GM23248 (cell line): ENCODE results near the gene C1R. TPM values are rescaled to one million over a fixed set of nuclear protein-coding genes. Genes with fewer than 3 reads are reported as not detected.
A peak's percentile ranks its signal among the peaks of the same experiment; 100 is the strongest.

ENCODE experiments used
- DNase-seq: peaks from one replicate; pipeline ENCODE4 v3.0.0-alpha.2; 2015
- H2AFZ ChIP-seq: fragments of 200-600 bp; sonication (generic); 2 replicates; pipeline ENCODE4 v1.6.1; 2016; ENCODE audit warnings: antibody characterized with exemption
- H3F3A ChIP-seq: fragments of 200-600 bp; sonication (generic); 2 replicates; pipeline ENCODE4 v1.6.1; 2016; ENCODE audit warnings: mild to moderate bottlenecking, antibody characterized with exemption, mixed run types; ENCODE audit not compliant: insufficient read depth
- H3K27ac ChIP-seq: fragments of 200-600 bp; sonication (generic); 2 replicates; pipeline ENCODE4 v1.5.1; 2016; ENCODE audit warnings: mild to moderate bottlenecking
- H3K27me3 ChIP-seq: fragments of 200-600 bp; sonication (generic); replicated peaks from 2 replicates; pipeline ENCODE4 v1.6.1; 2016; ENCODE audit warnings: mild to moderate bottlenecking; ENCODE audit not compliant: insufficient read depth
- H3K36me3 ChIP-seq: fragments of 200-600 bp; sonication (generic); 2 replicates; pipeline ENCODE4 v1.6.1; 2016; ENCODE audit warnings: low read depth, mild to moderate bottlenecking
- H3K4me1 ChIP-seq: fragments of 200-600 bp; sonication (generic); 2 replicates; pipeline ENCODE4 v1.6.1; 2016; ENCODE audit warnings: mild to moderate bottlenecking; ENCODE audit not compliant: insufficient read depth
- H3K4me2 ChIP-seq: fragments of 200-600 bp; sonication (generic); one replicate; pipeline ENCODE4 v1.6.1; 2016; ENCODE audit warnings: mild to moderate bottlenecking; ENCODE audit not compliant: unreplicated experiment
- H3K4me3 ChIP-seq: fragments of 200-600 bp; sonication (generic); 2 replicates; pipeline ENCODE4 v1.5.1; 2016; ENCODE audit warnings: mild to moderate bottlenecking
- H3K79me2 ChIP-seq: fragments of 200-600 bp; sonication (generic); 2 replicates; pipeline ENCODE4 v1.6.1; 2016; ENCODE audit warnings: mild to moderate bottlenecking; ENCODE audit not compliant: insufficient read depth
- H3K9ac ChIP-seq: fragments of 200-600 bp; sonication (generic); 2 replicates; pipeline ENCODE4 v1.6.1; 2016; ENCODE audit warnings: mild to moderate bottlenecking
- H3K9me2 ChIP-seq: fragments of 200-600 bp; sonication (generic); 2 replicates; pipeline ENCODE4 v1.6.1; 2016; ENCODE audit warnings: mixed run types, mild to moderate bottlenecking, moderate library complexity; ENCODE audit not compliant: insufficient read depth
- H3K9me3 ChIP-seq: fragments of 200-600 bp; sonication (generic); one replicate; pipeline ENCODE4 v1.6.1; 2017; ENCODE audit warnings: low read depth
- H4K20me1 ChIP-seq: fragments of 200-600 bp; sonication (generic); 2 replicates; pipeline ENCODE4 v1.6.0; 2016; ENCODE audit not compliant: insufficient read depth
- EZH2 ChIP-seq: fragments of 200-600 bp; sonication (generic); IDR thresholded peaks from 2 replicates; pipeline ENCODE4 v1.6.1; 2018; ENCODE audit warnings: antibody characterized with exemption, mild to moderate bottlenecking; ENCODE audit not compliant: insufficient read depth, poor library complexity, severe bottlenecking
- EZH2phosphoT487 ChIP-seq: fragments of 200-600 bp; sonication (generic); IDR thresholded peaks from 2 replicates; pipeline ENCODE4 v1.6.1; 2018; ENCODE audit warnings: antibody characterized with exemption, moderate library complexity, mild to moderate bottlenecking, low read depth; ENCODE audit not compliant: insufficient read depth
- WGBS, 2 experiments: methylation state at CpG; one replicate each; pipeline ENCODE4 v1.1.6; 2015 to 2017; ENCODE audit warnings: low lambda C conversion rate in 2 of 2, low coverage in 1 of 2; ENCODE audit errors: missing lambda C conversion rate in 2 of 2; 5-methylcytosine and 5-hydroxymethylcytosine counted together
- in situ Hi-C: fragments of 300-500 bp; cut with MboI; formaldehyde crosslinking; loops from 2 replicates; pipeline ENCODE4 v1.15.0; 2020
- polyA plus RNA-seq: library from polyadenylated mRNA; unstranded; fragments of >200 nt; fragmentation: Nextera tagmentation; extraction: Ambion mirVana; gene quantifications from 2 replicates; pipeline ENCODE4 v1.2.1, GENCODE V29; 2016
- total RNA-seq: library from RNA; depleted of rRNA; stranded (reverse); fragments of >200 nt; shearing (Covaris generic); gene quantifications from 2 replicates; pipeline ENCODE4 v1.2.3, GENCODE V29; 2014

The C1R gene
- total and polyA plus RNA-seq, 2 experiments from 2014 or later: 51.1 to 75.0 TPM

DNA sequence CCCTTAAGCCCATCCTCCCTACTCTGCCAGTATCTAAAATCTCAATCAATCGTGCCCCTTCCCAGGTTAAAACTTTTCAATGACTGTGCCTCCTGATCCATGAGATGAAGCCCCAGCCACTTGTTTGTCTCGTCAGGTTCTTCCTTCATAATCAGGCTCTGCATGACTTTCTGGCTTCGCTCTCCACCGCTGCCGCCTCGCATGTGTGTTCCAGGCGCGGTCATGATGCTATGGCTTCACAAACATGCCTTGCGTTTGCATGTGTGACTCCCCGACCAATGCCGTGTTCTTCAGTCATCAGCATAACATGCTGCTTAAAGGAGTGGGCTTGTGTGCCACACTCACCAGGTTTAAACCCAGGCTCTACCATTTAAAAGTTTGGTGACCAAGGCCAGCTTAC, 21.8 kb upstream of the C1R start:
- H3K9me2 ChIP-seq: no peaks in the 10 kb centered on the region
- no peaks in the 10 kb centered on the region; the same call in 1 of the 2 replicates for H3K36me3 ChIP-seq
- no peak overlapping the region for H3K9ac ChIP-seq
- H3K27ac ChIP-seq: no peak overlapping the region
- in situ Hi-C loops: loop anchor here (10.0 kb wide), 1 partner anchor 169 kb away; the partner anchor contains the start of genes C12orf57 and RNU7-1
- 79 to 82% methylated on average over 11 of the region's 11 CpGs for WGBS, 2 experiments
- TF ChIP-seq EZH2 (no peak), EZH2phosphoT487 (no peak)
- no peaks in the 10 kb centered on the region for H4K20me1 ChIP-seq
- no peaks in the 10 kb centered on the region for H3F3A ChIP-seq
- no peak overlapping the region for H3K4me2 ChIP-seq
- H2AFZ ChIP-seq: no peak overlapping the region
- no peak overlapping the region for H3K4me3 ChIP-seq
- H3K79me2 ChIP-seq: peaks cover 9% of the 10 kb centered on the region; the same call in 1 of the 2 replicates
- H3K27me3 ChIP-seq: no peaks in the 10 kb centered on the region
- DNase-seq: no peak
- no peaks in the 10 kb centered on the region for H3K9me3 ChIP-seq
- peaks cover 4% of the 10 kb centered on the region for H3K4me1 ChIP-seq

GRCh38 chr12:7113389-7113871, 21.2 kb upstream of the C1R start:
- in situ Hi-C loops: loop anchor here (10.0 kb wide), 1 partner anchor 169 kb away; the partner anchor contains the start of genes C12orf57 and RNU7-1

GRCh38 chr12:7112041-7112440, 19.8 kb upstream of the C1R start:
- Histone ChIP-seq H3K9me2 (no peaks in the 10 kb centered on the region), H3K9me3 (no peaks in the 10 kb centered on the region), H3K4me1 (peaks cover 6% of the 10 kb centered on the region), H4K20me1 (no peaks in the 10 kb centered on the region), H3K27ac (no peak overlapping the region), H3K79me2 (peaks cover 20% of the 10 kb centered on the region), H3K36me3 (no peaks in the 10 kb centered on the region; the same call in 1 of the 2 replicates), H2AFZ (no peak overlapping the region), H3K27me3 (no peaks in the 10 kb centered on the region), H3K4me3 (no peak overlapping the region), H3K4me2 (no peak overlapping the region), H3F3A (no peaks in the 10 kb centered on the region), H3K9ac (no peak overlapping the region)
- in situ Hi-C loops: loop anchor here (10.0 kb wide), 1 partner anchor 167 kb away; the partner anchor contains the start of genes C12orf57 and RNU7-1
- no peak for DNase-seq
- 79 to 80% methylated on average over 4 of the region's 4 CpGs for WGBS, 2 experiments
- TF ChIP-seq EZH2phosphoT487 (no peak), EZH2 (no peak)

More at GRCh38 chr12:7113389-7113871, 21.2 kb upstream of the C1R start:
- Histone ChIP-seq H3F3A (no peaks in the 10 kb centered on the region), H3K27me3 (no peaks in the 10 kb centered on the region), H4K20me1 (no peaks in the 10 kb centered on the region), H3K9me2 (no peaks in the 10 kb centered on the region), H3K36me3 (no peaks in the 10 kb centered on the region; the same call in 1 of the 2 replicates), H2AFZ (no peak overlapping the region), H3K9me3 (no peaks in the 10 kb centered on the region), H3K9ac (no peak overlapping the region), H3K4me2 (peak overlapping the region; percentile 18), H3K4me3 (no peak overlapping the region), H3K4me1 (peaks cover 4% of the 10 kb centered on the region), H3K27ac (no peak overlapping the region), H3K79me2 (peaks cover 12% of the 10 kb centered on the region)
- 15 to 22% methylated on average over 5 of the region's 5 CpGs for WGBS, 2 experiments
- no peak for TF ChIP-seq EZH2
- no peak for TF ChIP-seq EZH2phosphoT487
- DNase-seq: peak; percentile 57

GRCh38 chr12:7110661-7111060, 18.4 kb upstream of the C1R start:
- H3K79me2 ChIP-seq: peaks cover 34% of the 10 kb centered on the region
- peaks cover 11% of the 10 kb centered on the region for H3K4me1 ChIP-seq
- no peak for DNase-seq
- H3K9me2 ChIP-seq: no peaks in the 10 kb centered on the region
- no peak overlapping the region for H2AFZ ChIP-seq
- H4K20me1 ChIP-seq: no peaks in the 10 kb centered on the region
- H3K9me3 ChIP-seq: no peaks in the 10 kb centered on the region
- no peak overlapping the region for H3K9ac ChIP-seq
- WGBS, 2 experiments: 80 to 84% methylated on average over 5 of the region's 5 CpGs
- H3K27ac ChIP-seq: no peak overlapping the region
- H3F3A ChIP-seq: no peaks in the 10 kb centered on the region
- in situ Hi-C loops: loop anchor here (10.0 kb wide), 1 partner anchor 166 kb away; the partner anchor contains the start of genes C12orf57 and RNU7-1
- TF ChIP-seq EZH2phosphoT487: no peak
- no peak for TF ChIP-seq EZH2
- no peak overlapping the region for H3K4me2 ChIP-seq
- no peaks in the 10 kb centered on the region; the same call in 1 of the 2 replicates for H3K36me3 ChIP-seq
- no peaks in the 10 kb centered on the region for H3K27me3 ChIP-seq
- no peak overlapping the region for H3K4me3 ChIP-seq
